ENCODE data around the gene PLPPR3. TPM values are rescaled to one million over a fixed set of nuclear protein-coding genes. Genes with fewer than 3 reads are reported as not detected.
A peak's percentile ranks its signal among the peaks of the same experiment; 100 is the strongest.

Gene PLPPR3
- total and polyA plus RNA-seq, 9 of the 15 experiments (the other 6 are each of a cell fraction or from before 2014, with no cell fraction given), result 0.01 to 48.2 (median 8.6) TPM

- peak; percentile 82 to 92 for TF ChIP-seq MAZ (CRISPR knock-in tag; conservative IDR thresholded peaks at IDR 0.05 in 1 of 2, IDR thresholded peaks at IDR 0.05 in 1 of 2)
- TF ChIP-seq TCF3 (CRISPR knock-in tag; IDR thresholded peaks at IDR 0.05), result peak; percentile 49
- TF ChIP-seq OTX1 (CRISPR knock-in tag; IDR thresholded peaks at IDR 0.05), result no peak; the same call in 1 of the 2 replicates
- TF ChIP-seq POLR2G (IDR thresholded peaks at IDR 0.05; ENCODE audit: low read depth, low read length), result peak; percentile 76
- peak; percentile 95 for TF ChIP-seq CEBPB (tag; IDR thresholded peaks at IDR 0.05)
- no peak for TF ChIP-seq THRA (IDR thresholded peaks at IDR 0.05)
- no peak for TF ChIP-seq ETS2 (tag; IDR thresholded peaks at IDR 0.05; ENCODE audit: borderline replicate concordance, poor library complexity, severe bottlenecking)
- no peak for TF ChIP-seq NCOA6 (IDR thresholded peaks at IDR 0.05)
- peak; percentile 75 for TF ChIP-seq ZFX (CRISPR knock-in tag; IDR thresholded peaks at IDR 0.05)
- TF ChIP-seq PKNOX1 (IDR thresholded peaks at IDR 0.05), result 0 out of 2 replicates have a peak, but pooled peaks have one; percentile 6
- no peak for TF ChIP-seq HOXB6 (CRISPR knock-in tag; IDR thresholded peaks at IDR 0.05; ENCODE audit: borderline replicate concordance)
- TF ChIP-seq ZBTB9 (CRISPR knock-in tag; IDR thresholded peaks at IDR 0.05), result peak; percentile 57; the same call in 1 of the 2 replicates
- peak; percentile 43 for TF ChIP-seq L3MBTL2 (IDR thresholded peaks at IDR 0.05)
- no peak for TF ChIP-seq ZBTB49 (CRISPR knock-in tag; IDR thresholded peaks at IDR 0.05; ENCODE audit: borderline replicate concordance)
- peak; percentile 44 for TF ChIP-seq HMGN3 (IDR thresholded peaks at IDR 0.05; ENCODE audit: borderline replicate concordance, extremely low read depth, insufficient read length, low read depth, low read length)
- TF ChIP-seq TBL1XR1 (IDR thresholded peaks at IDR 0.05; ENCODE audit: low read length in 2 of 2), result 0 out of 4 replicates have a peak, but pooled peaks of 1 of the 2 experiments have one; percentile 17
- TF ChIP-seq CTBP1 (IDR thresholded peaks at IDR 0.05; ENCODE audit: borderline replicate concordance), result peak; percentile 73
- no peak for TF ChIP-seq SRSF9 (IDR thresholded peaks at IDR 0.05; ENCODE audit: borderline replicate concordance, low read depth, low read length)
- peak; percentile 98; the same call in 1 of the 2 replicates for TF ChIP-seq RNF2 (IDR thresholded peaks at IDR 0.05)
- TF ChIP-seq ZC3H8 (IDR thresholded peaks at IDR 0.05), result no peak
- 0 out of 2 replicates have a peak, but pooled peaks have one; percentile 29 for TF ChIP-seq ZNF175 (CRISPR knock-in tag; IDR thresholded peaks at IDR 0.05; ENCODE audit: low read depth)
- no peak for TF ChIP-seq ZNF511 (CRISPR knock-in tag; IDR thresholded peaks at IDR 0.05)
Measured at GRCh38 chr19:823565-824121, 1.9 kb upstream of the PLPPR3 start (continued).

All from K562 (cell line).